ENCODE results near the gene TRMT13. TPM values are rescaled to one million over a fixed set of nuclear protein-coding genes. Genes with fewer than 3 reads are reported as not detected.

The TRMT13 gene
- total RNA-seq, 1 experiment from 2014 or later: 28.8 TPM

DNA sequence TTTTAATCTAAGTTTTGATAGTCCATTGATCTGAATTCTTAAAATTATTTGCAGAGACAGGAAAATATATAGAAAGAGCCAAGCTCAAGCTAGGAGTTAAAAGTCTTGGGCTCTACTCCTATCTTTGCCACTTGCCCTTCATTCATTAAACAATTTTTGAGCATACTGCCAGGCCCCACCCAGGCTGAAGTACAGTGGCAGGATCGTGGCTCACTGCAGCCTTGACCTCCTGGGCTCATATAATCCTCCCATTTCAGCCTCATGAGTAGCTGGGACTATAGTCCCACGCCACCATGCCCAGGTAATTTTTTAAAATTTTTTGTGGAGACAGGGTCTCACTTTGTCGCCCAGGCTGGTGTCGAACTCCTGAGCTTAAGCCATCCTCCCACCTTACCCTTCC is 8.2 kb downstream of the TRMT13 start:
- Histone ChIP-seq H3K4me1 (no peaks in the 10 kb centered on the region), H3K4me3 (no peak overlapping the region), H3K27me3 (no peaks in the 10 kb centered on the region), H3K9me3 (replicated peaks) (no peaks in the 10 kb centered on the region), H3K27ac (no peak overlapping the region), H3K36me3 (peaks cover 60% of the 10 kb centered on the region)
- DNase-seq: no peak

DNA sequence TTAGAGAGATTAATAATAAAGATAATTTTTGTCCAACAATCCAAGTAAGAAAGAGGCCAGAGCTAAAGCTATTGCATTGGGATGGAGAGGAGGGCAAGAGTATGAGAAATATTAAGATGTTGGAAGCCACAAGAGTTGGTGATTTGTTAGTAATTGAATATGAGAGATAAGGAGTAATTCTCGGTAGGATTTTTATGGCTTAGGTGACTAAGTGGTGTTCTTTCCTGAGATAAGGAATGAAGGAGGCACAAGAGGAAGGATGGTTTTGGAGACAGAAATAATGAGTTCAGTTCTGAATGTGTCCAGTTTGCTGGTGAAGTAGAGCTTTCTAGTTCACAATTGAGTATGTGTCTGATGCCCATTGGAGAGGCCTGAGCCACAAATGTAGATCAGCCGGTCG is 9.4 kb downstream of the TRMT13 start:
- Histone ChIP-seq H3K27me3 (no peaks in the 10 kb centered on the region), H3K9me3 (replicated peaks) (no peaks in the 10 kb centered on the region), H3K27ac (no peak overlapping the region), H3K4me3 (no peak overlapping the region), H3K4me1 (no peaks in the 10 kb centered on the region), H3K36me3 (peaks cover 63% of the 10 kb centered on the region)
- DNase-seq: no peak

DNA sequence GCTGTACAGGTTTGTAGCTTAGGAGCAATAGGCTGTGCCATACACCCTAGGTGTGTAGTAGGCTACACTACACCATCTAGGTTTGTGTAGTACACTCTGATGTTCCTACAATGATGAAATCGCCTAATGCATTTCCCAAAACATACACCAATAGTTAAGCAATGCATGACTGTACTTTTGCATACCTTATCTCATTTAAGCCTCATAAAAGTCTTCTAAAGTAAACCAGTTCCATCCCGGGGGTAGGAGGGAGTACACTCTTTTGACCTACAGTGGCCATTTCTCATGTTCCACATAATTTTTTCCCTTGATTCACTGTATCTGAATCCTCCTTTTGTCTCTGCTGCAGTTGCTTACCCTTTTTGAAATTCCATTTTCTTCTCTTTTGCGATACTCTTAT is 12.2 kb downstream of the TRMT13 start:
- no peaks in the 10 kb centered on the region for H3K27me3 ChIP-seq
- peaks cover 55% of the 10 kb centered on the region for H3K36me3 ChIP-seq

DNA sequence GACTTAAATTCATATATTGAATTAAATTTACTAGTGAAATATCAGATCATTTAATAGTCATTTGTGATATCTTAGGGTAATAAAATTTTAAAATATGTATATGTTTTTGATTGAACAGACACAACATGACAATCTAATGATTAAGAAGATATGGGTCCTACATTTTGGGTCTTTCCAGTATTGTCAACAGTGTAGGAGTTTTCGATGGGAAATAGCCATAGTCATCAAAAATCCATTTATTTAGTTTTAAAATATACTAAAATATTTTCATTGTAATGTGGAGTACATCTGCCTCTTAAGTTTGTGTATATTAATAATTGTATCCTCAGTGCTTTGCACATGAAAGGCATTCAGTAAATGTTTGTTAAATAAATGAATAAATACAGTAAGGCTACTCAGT is 14.0 kb downstream of the TRMT13 start:
- Histone ChIP-seq H3K4me1 (no peaks in the 10 kb centered on the region), H3K27me3 (no peaks in the 10 kb centered on the region), H3K9me3 (replicated peaks) (no peaks in the 10 kb centered on the region), H3K27ac (no peak overlapping the region), H3K36me3 (peaks cover 41% of the 10 kb centered on the region), H3K4me3 (no peak overlapping the region)
- no peak for DNase-seq

More for the DNA sequence above, 12.2 kb downstream of the TRMT13 start:
- DNase-seq: no peak
- Histone ChIP-seq H3K27ac (no peak overlapping the region), H3K9me3 (replicated peaks) (no peaks in the 10 kb centered on the region), H3K4me3 (no peak overlapping the region), H3K4me1 (no peaks in the 10 kb centered on the region)

DNA sequence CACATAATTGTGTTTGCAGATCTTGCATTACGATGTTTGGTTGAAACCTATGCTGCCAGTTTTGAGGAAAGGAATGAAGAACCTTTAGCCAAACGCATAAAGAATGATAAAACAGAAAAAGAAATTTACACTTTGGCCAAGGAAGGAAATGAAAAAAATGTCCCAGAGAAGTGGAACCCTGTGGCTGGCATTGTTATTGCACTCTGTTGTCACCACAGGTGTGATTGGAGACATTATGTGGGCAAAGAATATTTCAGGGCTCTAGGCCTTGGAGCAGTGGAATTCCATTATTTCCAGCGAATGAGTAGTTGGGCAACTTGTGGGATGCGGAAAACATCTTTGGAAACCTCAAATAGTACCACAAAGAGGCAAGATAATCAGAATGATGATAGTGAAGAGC is 14.9 kb downstream of the TRMT13 start:
- Histone ChIP-seq H3K27ac (no peak overlapping the region), H3K4me1 (no peaks in the 10 kb centered on the region), H3K9me3 (replicated peaks) (no peaks in the 10 kb centered on the region), H3K36me3 (peaks cover 36% of the 10 kb centered on the region), H3K4me3 (no peak overlapping the region), H3K27me3 (no peaks in the 10 kb centered on the region)
- DNase-seq: no peak

DNA sequence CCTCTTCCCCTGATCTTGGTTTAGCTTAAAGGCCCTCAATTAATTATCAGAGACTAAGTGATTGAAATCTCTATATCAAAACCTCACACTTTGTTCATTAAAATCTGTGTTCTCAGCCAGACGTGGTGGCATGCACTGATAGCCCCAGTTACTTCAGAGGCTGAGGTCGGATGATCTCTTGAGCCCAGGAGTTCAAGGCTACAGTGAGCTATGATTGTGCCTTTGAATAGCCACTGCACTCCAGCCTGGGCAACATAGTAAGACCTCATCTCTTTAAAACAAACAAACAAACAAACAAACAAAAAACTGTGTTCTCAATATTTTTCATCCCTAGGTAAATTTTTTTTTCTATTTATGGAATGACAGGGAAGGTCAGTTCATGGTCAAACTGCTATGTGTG is 18.7 kb downstream of the TRMT13 start:
- no peak overlapping the region for H3K27ac ChIP-seq
- no peaks in the 10 kb centered on the region for H3K27me3 ChIP-seq
- no peak for DNase-seq
- no peaks in the 10 kb centered on the region for H3K4me1 ChIP-seq
- no peaks in the 10 kb centered on the region for H3K9me3 ChIP-seq (replicated peaks)
- H3K36me3 ChIP-seq: peaks cover 20% of the 10 kb centered on the region
- no peak overlapping the region for H3K4me3 ChIP-seq

DNA sequence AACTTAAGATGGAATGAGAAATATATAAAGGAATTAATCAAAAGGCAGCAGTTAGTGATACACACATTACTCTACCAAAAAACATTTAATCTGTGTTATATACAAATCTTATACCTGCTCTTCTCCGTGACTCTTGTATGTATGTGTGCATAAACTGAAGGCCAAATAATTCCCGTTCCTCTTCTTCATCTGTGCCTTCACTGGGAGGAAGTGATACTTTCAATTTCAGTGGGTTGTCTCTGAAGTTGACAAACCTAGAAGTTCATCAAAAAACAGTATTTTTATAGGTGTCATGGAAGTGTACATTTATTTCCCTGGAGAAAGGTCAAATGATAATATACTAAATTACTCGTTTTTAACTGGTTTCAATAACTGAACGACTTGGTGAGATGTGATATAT is 19.3 kb downstream of the TRMT13 start:
- Histone ChIP-seq H3K9me3 (replicated peaks) (no peaks in the 10 kb centered on the region), H3K4me1 (no peaks in the 10 kb centered on the region), H3K4me3 (no peak overlapping the region), H3K27me3 (no peaks in the 10 kb centered on the region), H3K27ac (no peak overlapping the region), H3K36me3 (peaks cover 16% of the 10 kb centered on the region)
- no peak for DNase-seq

DNA sequence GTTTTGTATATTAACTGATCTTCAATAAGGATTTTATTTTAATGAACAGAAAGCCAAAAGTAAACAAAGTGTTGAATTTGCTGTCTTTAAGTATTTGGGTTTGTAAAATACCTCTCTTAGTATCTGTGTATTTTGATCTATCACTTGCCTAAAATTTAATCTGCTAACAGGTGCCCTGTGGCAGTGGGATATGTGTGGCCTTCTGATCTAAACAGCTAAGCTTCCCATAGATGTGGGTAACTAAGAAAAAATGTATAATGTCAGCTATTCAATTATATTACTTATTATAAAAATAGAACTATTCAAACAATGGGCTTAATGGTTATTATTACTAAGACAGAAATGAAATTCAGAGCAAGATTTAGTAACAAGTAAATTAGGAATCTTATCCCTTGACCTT is 29.9 kb downstream of the TRMT13 start:
- Histone ChIP-seq H3K4me1 (no peaks in the 10 kb centered on the region; the same call in 1 of the 2 replicates), H3K9me3 (replicated peaks) (no peaks in the 10 kb centered on the region), H3K27me3 (no peaks in the 10 kb centered on the region), H3K36me3 (no peaks in the 10 kb centered on the region), H3K27ac (no peak overlapping the region), H3K4me3 (no peak overlapping the region)
- no peak for DNase-seq

DNA sequence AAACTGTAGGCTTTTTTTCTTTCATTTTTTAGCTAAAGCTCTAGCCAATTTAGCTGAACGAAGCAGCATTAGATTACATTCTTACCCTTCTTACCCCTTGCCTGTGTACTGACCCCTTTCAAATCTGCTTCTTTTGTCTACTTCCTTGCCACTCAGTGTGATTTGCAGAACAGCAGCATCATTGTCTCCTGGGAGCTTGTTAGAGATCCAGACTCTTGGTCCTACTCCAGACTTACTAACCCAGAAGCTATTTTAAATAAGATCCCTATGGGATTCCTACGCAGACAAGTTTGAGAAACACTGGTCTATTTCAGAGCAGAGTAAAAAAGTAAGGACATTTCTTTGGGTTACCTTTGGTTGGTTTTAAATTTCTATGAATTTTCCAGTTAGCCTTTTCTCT is 31.3 kb downstream of the TRMT13 start:
- peak in 1 of 2 experiments; percentile 22 for DNase-seq

DNA sequence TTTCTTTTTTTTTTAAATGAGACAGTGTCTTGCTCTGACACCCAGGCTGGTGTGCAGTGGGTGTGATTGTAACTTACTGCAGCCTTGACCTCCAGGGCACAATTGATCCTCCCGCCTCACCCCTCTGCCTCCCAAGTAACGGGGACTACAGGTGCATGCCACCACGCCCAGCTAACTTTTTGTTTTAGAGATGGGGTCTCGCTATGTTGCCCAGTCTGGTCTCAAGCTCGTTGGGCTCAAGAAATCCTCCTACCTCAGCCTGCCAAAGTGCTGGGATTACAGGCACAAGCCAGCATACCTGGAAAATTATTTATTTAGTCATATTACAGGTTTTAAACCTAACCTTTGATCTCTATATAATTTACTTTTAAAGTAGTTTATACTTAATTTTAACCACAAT is 31.7 kb downstream of the TRMT13 start:
- Histone ChIP-seq H3K27me3 (no peaks in the 10 kb centered on the region), H3K36me3 (no peaks in the 10 kb centered on the region), H3K9me3 (replicated peaks) (no peaks in the 10 kb centered on the region), H3K4me1 (no peaks in the 10 kb centered on the region; the same call in 1 of the 2 replicates), H3K4me3 (no peak overlapping the region), H3K27ac (no peak overlapping the region)
- no peak for DNase-seq

More for the DNA sequence above, 31.3 kb downstream of the TRMT13 start:
- no peaks in the 10 kb centered on the region for H3K27me3 ChIP-seq
- no peak overlapping the region for H3K4me3 ChIP-seq
- H3K27ac ChIP-seq: no peak overlapping the region
- no peaks in the 10 kb centered on the region for H3K36me3 ChIP-seq
- no peaks in the 10 kb centered on the region for H3K9me3 ChIP-seq (replicated peaks)
- no peaks in the 10 kb centered on the region; the same call in 1 of the 2 replicates for H3K4me1 ChIP-seq

DNA sequence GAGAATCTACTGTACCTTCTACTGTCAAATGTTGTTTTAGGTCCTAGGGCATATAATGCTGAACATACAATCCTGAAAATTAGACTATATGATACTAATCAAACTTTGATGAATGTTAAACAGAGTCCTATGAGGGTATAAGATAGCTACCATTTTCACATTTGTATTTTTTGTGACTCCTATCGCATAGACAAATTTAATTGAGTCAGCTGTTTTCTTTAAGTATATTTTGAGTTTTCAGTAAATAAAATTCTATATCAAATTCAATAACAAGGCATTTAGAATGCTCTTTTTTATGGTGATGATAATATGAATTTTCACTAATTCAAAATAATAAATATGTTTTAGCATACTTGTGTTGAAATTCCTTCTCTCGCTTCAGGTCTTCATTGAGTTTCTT is 35.1 kb downstream of the TRMT13 start:
- Histone ChIP-seq H3K4me1 (no peaks in the 10 kb centered on the region; the same call in 1 of the 2 replicates), H3K36me3 (no peaks in the 10 kb centered on the region), H3K4me3 (no peak overlapping the region), H3K27me3 (no peaks in the 10 kb centered on the region), H3K9me3 (replicated peaks) (no peaks in the 10 kb centered on the region; the same call in 1 of the 2 replicates), H3K27ac (no peak overlapping the region)
- no peak for DNase-seq

DNA sequence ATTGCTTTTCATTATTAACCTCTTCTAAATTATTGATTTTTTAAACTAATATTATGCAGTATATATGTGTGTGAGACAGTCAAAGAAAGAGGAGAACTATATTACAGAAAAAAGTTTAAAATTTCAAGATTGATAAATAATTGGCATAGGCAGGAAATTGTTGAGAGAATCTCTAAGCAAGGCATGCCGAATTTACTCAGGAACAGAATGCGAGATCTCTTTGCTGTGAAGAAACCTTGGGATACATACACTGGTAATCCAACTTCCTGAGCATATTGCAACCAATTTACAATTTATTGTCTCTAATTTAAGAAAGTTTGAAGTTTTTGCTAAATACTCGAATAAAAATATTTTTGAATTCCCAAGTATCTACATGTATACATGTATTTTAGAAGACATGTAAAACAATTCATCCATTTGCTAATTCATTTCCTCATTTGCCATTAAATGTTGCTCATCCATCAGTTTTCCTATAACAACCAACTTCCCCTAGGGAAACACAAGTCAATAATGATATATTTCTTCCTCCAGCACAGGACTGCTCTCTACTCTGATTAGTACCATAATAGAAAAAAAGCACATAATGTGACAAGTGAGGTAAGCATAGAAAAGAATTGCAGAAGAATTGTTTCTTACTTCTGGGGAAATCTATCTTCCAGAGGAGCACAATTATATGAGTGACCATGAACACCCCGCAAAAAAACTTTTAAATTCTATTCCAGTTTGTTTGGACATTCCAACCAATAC is 44.5 kb downstream of the TRMT13 start:
- no peaks in the 10 kb centered on the region for H3K27me3 ChIP-seq
- no peak overlapping the region for H3K4me3 ChIP-seq
- H3K4me1 ChIP-seq: no peaks in the 10 kb centered on the region
- no peak overlapping the region for H3K27ac ChIP-seq
- no peaks in the 10 kb centered on the region for H3K36me3 ChIP-seq
- DNase-seq: no peak
- H3K9me3 ChIP-seq (replicated peaks): 0 out of 2 replicates have a peak, but pooled peaks cover 3% of the 10 kb centered on the region

DNA sequence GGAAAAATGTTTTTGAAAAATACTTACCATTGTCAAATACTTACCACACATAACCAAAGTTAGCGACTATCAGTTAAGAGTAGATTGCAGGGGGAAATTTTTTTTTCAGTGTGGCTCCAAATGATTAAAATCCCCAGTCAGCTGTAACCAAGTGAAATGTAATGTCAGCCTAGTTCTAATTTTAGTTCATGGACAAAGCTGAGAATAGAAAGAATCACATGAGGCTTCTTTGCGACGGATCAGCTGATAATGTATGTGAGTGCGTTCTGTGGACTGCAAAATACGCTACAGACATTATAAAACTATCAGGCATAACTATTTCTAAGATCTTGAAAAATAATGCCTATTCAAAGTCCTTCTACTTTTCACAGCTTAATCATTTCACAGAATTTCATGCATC is 45.1 kb downstream of the TRMT13 start, which contains the start of gene LRRC39:
TSS of gene LRRC39 (minus strand) at position 166 of the 400 bp plus-strand sequence. CDS start 9,740 bp downstream, outside the sequence.
- Histone ChIP-seq H3K4me3 (no peak within 1 kb of the TSS), H3K27me3 (no peaks in the 10 kb centered on the region), H3K27ac (no peak within 1 kb of the TSS), H3K36me3 (no peaks in the 10 kb centered on the region), H3K4me1 (no peaks in the 10 kb centered on the region), H3K9me3 (replicated peaks) (0 out of 2 replicates have a peak, but pooled peaks cover 3% of the 10 kb centered on the region)
- no peak for DNase-seq

DNA sequence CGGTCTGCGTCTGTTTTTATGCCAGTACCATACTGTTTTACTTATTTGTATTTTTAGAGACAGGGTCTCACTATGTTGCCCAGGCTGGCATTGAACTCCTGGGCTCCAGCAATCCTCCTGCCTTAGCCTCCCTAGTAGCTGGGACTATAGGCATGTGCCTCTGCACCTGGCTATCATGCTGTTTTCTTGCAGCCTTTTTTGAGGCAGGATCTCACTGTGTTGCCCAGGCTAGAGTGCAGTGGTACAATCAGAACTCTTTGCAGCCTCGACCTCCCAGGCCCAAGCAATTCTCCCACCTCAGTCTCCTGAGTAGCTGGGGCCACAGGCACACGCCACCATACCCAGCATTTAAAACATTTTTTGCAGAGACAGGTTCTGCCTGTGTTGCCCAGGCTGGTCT is 50.4 kb downstream of the TRMT13 start:
- H3K4me3 ChIP-seq: no peak overlapping the region
- H3K27ac ChIP-seq: no peak overlapping the region
- DNase-seq: no peak
- H3K9me3 ChIP-seq (replicated peaks): no peaks in the 10 kb centered on the region
- H3K27me3 ChIP-seq: no peaks in the 10 kb centered on the region
- peaks cover 5% of the 10 kb centered on the region for H3K4me1 ChIP-seq
- H3K36me3 ChIP-seq: no peaks in the 10 kb centered on the region

DNA sequence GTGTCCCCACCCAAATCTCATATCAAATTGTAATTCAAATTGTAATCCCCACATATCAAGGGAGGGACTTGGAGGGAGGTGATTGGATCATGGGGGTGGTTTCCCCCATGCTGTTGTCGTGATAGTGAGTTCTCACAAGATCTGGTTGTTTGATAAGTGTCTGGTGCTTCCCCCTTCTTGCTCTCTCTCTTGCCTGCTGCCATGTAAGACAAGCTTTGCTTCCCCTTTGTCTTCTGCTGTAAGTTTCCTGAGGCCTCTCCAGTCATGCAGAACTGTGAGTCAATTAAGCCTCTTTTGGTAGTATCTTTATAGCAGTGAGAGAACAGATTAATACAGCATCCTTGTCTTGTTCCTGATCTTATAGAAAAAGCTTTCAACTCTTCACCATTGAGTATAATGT is 51.6 kb downstream of the TRMT13 start:
- Histone ChIP-seq H3K27ac (no peak overlapping the region), H3K4me1 (peaks cover 14% of the 10 kb centered on the region), H3K9me3 (replicated peaks) (no peaks in the 10 kb centered on the region), H3K27me3 (no peaks in the 10 kb centered on the region), H3K36me3 (no peaks in the 10 kb centered on the region), H3K4me3 (no peak overlapping the region)
- peak in 1 of 2 experiments; percentile 22 for DNase-seq

DNA sequence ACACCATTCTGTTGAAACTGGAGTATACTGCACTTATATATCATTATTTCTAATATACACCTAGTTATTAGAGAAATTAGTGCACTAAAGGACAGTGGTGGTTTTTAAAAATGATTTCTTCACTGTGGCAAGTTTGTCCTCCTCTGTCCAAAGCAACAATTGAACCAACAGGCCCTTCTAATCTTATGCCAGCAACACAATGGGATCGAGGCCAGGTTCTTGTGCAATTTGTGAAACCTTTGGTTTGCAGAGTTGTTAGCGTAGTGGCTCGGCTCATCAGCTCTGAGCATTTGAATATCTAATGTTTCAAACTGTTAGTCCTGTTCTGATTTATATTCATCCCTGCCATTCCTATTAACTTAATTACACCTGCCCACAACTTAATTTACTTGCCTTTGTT is 54.9 kb downstream of the TRMT13 start:
- Histone ChIP-seq H3K4me3 (no peak overlapping the region), H3K9me3 (replicated peaks) (no peaks in the 10 kb centered on the region), H3K27me3 (no peaks in the 10 kb centered on the region), H3K27ac (peak overlapping the region; percentile 68), H3K4me1 (peaks cover 16% of the 10 kb centered on the region), H3K36me3 (no peaks in the 10 kb centered on the region)
- peak in 1 of 2 experiments; percentile 20 for DNase-seq

All from SJCRH30 (cell line).